Prostate gland (tissue), 2 donors: ENCODE measurements around the gene BRINP2.

ENCODE experiments used
- CTCF ChIP-seq, 4 experiments: fragments of 200-600 bp in 2 of 4; fragments of 450-650 bp in 2 of 4; sonication (generic) in 2 of 4; IDR thresholded peaks; 1 replicate in 3 of 4; 2 replicates in 1 of 4; pipeline ENCODE4 v1.5.1; 2016 to 2019; ENCODE audit warnings: antibody characterized with exemption in 4 of 4, mild to moderate bottlenecking in 2 of 4, moderate library complexity in 2 of 4
- POLR2A ChIP-seq: fragments of 450-650 bp; IDR thresholded peaks from one replicate; pipeline ENCODE4 v1.6.1; 2016; ENCODE audit warnings: antibody characterized with exemption, mild to moderate bottlenecking
- POLR2AphosphoS5 ChIP-seq: sonication (generic); formaldehyde crosslinking; IDR thresholded peaks from one replicate; pipeline ENCODE4 v1.6.1; 2017; ENCODE audit warnings: antibody characterized with exemption

- TF ChIP-seq POLR2AphosphoS5 (no peak), POLR2A (no peak), CTCF (IDR thresholded peaks at IDR 0.05) (no peak)
Observed at GRCh38 chr1:177273141-177273540, 102.4 kb downstream of the BRINP2 start.
